Measurements from ENCODE around the gene CUL1.
A peak's percentile ranks its signal among the peaks of the same experiment; 100 is the strongest.
"Not testable (repeated sequence)": the region's sequence is repeated elsewhere in the genome, so short reads cannot be mapped to it uniquely, and the experiment has no call there.

Gene CUL1

DNA sequence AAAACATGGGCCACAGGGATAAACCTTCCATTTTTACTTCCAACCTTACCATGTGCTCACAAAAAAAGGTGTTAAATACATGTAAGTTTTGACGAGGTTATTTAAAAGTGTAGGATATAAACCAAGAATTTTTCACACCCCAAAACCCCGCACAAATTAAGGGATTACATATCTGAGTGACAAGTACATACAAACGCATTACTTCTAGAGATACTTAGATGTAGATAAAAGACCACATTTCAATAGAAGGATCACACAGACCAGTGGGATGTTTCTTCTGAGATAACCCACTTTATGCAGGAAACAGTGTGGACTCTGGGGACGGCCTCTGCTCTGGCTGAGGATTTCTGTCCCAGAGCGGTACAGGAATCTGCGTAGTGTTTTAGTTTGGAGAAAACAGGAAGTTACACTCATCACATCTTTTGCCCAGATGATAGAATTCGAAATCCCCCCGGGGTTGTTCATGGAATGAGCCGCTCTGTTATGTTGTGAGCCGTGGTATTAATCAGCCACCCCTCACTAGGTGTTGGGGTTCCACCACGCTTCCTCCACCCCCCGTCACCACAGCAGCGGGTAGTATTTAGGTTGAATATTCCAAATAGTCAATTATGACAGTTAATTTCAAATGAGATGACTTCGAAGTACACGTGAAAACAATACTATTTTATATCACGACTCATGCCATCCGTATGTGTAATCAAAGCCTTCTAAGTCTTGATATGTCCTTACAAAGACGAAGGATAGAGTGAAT lies 1.3 kb upstream of the CUL1 start:
- peak; percentile 81 for DNase-seq

DNA sequence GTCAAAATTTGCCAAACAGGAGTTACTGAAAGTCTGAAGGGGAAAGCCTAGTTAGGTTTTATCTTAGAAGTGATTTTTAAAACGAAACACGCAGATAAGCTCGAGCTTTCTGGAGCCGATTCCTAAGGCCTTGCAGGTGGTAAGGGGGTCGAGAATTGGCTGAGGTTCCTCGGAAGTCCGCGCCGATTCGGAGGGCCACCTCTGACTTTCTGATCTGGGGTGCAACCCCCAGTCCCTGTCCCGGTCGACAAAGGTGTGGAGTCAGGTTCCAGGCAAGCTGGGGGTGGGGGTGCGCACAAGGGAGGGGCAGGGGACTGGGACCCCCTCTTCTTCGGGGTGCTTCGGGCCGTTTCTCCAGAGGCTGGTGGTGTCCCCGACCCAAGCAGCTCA lies 701 bp upstream of the CUL1 start:
- no peak for DNase-seq

DNA sequence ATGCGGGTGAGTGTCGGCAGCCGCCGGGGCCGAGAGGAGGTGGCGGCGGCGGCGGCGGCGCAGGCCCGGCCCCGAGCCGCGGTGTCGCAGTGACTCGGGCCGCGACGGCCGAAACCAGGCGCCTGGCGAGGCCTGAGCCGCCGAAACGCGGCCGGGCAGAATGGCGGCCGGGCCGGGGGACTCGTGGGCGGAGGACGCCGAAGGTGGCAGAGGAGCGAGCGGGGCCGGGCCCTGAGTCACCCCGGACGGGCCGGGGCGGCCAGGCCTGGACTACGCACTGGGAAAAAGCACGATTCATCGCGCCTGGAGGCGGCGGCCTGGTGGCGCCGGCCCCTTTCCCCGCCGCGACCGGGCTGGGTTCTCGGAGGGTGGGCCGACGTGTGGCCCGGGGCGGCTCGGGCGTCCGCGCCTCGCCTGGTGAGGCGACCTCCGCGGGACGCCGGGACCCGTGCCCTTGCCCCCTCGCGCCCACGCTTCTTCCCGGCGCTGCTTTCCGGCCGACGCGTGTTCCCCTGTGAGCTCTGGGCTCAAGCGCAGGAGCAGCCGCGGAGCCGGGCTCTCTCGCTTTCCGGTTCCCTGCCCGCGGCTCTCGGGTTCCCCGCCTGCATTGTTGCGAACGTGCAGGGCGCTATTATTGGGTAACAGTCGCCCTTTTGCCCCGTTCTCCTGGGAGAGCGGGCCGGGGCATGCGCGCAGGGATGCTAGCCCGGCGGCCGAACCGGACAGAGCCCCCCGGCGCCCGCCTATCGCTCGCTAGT lies 500 bp downstream of the CUL1 start:
- DNase-seq, result peak; percentile 84

DNA sequence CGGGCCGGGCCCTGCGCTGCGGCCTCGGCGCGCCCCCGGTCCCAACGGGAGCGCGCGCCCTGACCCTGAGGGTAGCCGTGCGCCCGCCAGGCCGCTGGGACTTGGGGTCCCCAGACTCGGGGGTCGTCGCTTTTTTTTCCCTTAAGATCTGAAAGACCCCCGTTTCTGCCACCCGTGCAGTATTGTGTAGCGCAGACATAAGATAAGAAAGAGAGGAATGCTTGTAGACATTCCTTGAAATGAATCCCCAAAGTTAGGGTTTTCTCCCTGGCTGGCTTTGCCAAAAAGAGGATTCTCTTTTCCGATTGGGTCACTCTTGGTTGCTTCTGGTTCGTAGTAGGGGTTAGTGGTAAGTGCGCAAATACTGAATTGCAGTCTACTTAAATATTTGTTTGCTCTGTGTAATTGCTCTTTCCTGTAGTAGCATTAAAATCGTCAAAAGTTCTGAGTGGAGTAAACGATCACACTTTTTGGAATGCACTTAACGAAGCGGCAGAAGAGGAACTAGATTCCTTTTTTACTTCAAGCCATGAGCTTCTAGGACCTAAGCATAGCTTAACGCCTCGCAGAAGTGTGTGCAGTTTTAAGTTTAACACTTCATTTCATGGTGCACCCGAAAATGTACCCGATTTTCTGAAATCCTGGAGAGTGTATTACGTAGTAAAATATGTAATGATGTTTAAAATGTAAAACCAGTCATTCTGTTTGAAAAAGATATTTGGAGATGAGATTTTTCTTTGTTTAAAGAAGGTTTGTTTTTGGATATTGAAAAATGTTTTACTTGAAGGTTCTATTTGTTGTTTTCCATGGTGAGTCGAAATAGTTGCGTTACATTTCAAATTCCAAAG lies 1.3 kb downstream of the CUL1 start:
- DNase-seq, result no peak

DNA sequence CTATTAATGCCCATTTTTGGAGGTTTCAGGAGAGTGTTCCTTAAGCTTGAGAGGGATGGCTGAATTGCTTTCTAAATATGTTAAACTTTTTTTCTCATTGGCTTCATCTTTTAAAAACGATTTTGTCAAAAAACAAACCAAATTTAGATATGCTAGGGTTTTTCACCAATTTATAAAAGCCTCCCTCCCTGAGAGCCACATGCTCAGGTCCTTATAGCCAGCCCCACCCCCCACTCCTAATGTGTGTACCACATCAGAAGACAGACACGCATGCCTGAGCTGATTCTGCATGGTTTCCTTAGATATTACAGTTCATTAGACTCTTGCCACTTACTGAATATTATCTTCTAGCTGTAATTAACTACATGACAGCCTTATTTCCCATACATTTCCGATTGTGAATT lies 2.0 kb downstream of the CUL1 start:
- DNase-seq, result peak; percentile 74

DNA sequence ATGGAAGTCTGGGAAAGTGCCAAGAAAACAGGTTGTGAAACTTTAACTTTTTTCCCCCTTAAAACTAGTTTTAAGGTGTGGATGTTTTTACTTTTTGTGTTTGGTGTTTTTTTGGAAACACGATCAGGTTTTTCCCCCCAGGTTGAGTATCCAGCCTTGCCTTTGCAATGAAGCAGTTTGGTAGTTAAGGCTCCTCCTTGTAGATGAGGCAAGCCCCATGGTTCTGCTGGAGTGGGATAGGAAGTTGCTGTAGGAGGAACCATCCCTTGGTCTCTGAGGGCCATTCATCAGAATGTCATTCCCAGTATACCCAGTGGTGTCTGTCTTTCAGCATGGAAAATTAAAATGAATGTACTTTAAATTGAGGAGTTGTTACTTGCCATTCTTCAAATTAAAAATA lies 2.7 kb downstream of the CUL1 start:
- no peak for DNase-seq

DNA sequence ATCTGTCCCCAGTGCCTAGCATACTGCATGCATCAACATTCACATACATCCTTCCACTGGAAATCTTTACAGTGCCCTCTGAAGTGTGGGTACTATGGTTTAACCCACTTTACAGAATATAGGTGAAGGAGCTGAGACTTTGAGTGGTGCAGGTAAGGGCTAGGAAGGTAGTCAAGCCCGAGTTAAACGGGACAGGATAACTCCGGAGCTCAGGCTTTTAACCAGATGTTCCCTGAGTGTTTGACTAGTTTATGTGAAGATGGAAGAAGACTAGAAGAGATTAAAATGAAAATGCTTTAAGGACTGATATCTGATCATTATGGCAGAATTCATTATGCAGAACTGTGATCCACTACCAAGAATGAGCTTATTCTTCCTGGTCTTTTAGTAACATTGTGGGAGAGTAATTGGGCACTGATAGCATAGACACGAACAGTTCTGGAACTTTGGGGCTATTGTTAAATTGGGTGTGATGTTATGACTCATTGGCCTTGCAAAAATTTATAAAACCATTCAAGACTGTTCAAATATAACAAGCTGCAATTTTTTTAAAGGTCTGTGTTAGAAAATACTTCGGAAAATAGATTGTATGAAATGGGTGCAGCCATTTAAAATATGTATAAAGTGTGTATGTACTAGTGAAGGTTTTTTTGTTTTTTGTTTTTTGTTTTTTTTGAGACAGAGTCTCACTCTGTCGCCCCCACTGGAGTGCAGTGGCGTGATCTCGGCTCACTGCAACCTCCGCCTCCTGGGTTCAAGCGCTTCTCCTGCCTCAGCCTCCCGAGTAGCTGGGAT lies 4.4 kb downstream of the CUL1 start:
- no peak for DNase-seq

DNA sequence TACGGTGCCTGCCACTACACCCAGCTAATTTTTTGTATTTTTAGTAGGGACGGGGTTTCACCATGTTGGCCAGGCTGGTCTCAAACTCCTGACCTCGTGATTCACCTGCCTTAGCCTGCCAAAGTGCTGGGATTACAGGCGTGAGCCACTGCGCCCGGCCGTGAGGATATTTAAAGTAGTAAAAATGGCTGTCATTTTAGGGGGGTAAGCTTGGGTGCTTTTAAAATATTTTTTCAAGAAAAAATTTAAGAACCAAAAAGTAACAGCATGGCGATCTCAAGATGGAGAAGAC lies 4.9 kb downstream of the CUL1 start:
- not testable (repeated sequence) for DNase-seq

DNA sequence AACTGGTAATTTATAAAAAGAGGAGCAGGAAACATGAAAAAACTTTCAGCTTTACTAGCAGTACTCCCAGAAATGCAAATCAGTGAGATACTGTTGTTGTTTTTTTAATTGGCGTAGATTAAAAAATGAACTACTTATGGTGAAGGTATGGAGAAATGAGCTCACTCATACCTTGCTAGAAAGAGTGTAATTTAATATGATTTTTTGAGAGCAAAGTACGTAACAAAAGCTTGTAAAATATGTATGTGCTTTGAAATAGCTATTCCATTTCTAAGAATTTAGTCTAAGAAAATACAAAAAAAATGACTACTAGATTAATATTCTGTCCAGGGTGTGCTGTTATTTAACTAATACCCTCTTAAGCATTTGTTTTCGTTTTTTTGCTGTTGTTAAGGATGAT lies 5.5 kb downstream of the CUL1 start:
- DNase-seq, result no peak

DNA sequence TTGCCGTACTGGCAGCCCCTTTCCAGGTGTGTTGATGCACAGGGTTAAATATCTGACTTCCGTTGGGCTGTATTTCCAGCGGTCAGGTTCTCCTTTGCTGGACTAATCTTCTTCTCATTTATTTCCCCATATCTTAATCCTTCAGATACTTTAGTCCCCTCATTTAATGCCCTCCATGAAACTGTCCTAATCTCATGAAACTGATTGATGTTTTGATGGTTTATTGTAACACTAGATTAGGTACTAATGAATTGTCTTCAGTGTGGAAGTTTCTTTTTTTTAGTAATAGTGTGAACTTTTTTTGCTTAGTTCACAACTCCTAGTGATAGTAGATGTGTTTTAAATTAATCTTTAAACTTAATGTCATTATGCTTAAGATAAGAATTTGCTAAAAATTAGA lies 6.3 kb downstream of the CUL1 start:
- no peak for DNase-seq

DNA sequence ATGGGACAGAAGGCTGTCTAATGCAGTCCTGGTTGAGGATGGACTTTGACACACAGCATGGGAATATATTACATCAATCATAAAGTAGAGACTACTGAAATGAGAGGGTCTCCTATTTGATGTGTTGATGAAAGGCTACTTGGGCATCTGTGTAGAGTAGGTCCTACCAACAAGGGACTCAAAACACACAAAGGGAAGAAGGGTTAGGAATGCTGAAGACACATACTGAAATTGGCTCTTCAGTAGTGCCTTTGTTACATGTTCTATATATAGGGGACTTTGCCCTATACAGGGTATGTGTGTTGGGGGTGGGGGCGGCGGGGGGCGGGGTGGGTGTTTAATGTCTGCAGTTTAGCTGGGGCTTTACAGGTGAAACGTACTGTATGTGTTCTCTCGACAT lies 7.7 kb downstream of the CUL1 start:
- DNase-seq, result no peak

DNA sequence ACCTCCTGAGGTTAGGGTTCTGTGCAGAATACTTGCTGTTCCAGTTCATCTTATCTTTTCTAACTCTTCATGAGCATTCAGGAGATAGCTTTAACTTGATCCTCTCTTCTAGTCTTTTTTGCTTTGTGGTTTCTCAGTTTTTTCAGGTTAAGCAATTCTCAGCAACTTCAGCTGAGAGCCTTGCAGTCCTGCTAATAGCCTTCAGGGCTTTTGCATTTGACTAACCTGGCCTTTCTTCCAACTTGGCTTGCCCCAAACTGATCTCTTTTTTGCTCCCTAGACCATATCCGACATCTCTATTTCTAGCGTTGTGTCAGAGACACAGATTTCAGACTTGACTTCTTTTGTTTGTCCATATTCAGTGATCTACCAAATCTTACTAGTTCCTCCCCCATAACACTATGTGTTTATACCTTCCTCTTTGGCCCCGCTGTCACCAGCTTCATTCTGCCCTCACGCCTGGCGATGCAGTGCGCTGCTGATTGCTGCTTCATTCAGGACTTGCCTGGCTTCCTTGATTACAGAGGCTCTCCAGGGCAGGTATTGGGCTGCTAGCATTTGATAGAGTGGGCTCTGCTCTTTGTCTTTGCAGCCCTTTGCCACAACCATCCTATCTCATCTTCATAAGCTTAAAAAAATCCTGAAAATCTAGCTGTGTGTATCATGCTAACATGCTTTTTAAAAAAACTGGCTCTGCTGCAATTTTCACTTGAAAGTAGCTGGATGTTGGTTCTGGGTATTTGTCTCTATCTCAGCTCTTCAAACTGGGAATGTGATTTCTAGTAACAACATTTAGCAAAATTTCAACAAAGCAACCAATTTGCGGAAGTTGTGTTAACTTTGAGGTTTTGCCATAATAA lies 9.6 kb downstream of the CUL1 start:
- DNase-seq, result no peak

DNA sequence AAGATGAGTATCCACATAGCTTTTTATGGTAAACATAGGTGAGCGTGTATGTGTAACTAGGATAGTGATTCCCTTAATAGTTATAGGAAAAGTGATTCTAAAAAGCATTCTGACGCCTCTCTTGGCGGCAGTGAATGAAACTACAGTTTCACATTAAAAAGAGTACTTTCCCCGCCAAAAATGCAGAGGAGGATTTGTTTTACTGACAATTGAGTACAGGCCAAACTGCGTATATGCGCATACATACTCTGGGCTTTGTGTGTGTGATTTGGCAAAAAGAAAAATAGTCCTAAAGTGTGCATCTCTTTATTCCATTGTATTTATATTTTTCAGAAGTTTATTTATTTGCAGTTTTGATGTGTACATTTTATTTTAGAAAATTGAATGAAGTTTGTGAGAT lies 10.3 kb downstream of the CUL1 start:
- no peak for DNase-seq

DNA sequence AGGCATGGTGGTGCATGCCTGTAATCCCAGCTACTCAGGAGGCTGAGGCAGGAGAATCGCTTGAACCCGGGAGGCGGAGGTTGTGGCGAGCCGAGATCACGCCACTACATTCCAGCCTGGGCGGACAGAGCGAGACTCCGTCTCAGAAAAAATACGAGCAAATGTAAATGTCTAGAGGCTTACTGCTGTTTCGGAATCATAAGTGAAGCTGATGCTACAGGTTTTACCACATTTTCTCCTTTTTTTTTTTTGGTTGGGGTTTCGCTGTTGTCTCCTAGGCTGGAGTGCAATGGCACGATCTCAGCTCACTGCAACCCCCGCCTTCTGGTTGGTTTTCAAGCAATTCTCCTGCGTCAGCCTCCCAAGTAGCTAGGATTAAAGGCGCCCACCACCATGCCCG lies 11.7 kb downstream of the CUL1 start:
- not testable (repeated sequence) for DNase-seq

DNA sequence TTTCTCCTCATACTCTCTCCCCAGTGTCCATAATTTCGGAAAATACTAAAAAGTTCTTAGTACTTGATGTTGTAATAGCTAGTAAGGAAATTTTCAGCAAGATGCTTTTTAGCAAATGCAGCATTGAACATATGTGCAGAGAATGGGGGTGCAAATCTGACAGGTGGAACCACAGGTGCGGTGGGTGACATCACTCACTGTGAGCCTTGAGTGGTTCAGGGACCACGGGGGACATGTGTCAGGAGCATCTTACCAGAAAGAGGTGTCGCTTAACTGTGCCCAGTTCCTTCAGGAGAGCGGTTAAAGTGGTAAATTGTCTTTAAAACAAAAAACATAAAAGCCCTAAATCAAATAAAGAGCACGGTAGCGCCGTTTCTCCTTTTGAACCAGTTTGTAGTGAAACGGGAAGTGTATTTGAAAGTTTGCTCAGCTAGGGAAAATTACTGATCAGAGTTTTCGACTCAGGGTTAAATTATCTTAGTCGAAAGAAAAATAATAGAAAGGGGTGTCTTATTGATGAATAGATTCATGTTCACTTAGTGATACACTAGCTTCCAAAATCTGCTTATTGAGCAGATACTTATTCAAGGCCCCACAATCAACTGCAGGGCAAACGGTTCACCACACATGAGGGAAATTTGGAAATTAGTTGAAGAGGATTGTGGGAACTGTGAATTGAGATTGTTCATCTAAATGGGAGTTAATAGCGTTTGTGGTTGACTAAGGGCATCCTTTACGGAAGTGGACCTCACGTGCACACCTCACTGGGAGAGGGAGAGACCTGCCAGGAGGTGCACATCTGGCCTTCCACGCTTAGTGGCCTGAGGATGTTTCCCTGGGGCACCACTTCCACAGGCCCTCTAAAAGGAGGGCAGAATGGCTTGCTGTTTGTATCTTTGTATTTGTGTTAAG lies 12.7 kb downstream of the CUL1 start:
- no peak for DNase-seq

DNA sequence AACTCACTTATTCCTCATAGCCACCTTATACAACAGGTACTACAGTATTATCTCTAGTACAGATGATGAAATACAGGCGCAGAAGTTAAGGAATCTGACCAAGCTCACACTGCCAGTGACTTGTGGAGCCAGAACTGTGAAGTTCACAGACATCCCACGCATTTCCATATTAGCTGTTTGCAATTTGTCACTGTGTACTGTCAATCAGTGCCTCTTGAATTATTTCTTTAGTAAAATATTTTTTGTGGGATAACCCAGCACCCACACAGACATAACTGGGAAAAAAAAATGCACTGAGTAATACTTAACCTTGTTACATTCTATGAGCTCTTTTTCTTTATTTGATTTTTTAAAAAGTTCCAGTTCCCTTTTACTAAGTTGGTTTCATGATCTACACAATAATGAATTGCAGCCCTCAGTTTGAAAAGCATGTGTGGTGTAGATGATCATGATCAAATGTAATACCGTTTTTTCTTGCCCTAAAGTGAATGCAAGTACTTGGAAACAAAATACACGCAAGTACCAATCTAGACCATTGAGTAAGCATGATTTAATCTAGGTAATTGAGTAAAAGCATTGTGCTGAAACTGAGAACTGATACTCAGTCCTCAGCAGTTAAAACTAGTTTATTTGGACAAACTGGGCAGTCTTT lies 14.1 kb downstream of the CUL1 start:
- DNase-seq, result no peak

DNA sequence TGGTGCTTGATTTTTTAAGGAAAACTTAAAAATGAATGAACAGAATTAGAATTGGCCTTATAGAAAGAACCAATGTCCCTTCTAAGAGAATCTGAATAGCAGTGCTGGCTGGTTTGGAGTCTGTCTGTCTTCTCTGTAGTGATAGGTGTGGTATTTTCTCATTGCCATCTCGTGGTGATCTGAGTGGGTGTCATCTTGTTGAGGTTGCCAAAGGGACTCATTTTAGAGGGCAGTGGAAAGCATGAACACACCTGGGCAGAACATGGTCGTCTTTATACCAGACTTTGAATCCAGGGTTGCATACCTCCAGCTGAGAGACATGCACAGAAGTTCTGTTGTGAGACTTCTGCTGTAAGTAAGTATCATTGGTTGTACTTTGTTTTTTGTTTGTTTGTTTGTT lies 15.8 kb downstream of the CUL1 start:
- DNase-seq, result no peak

DNA sequence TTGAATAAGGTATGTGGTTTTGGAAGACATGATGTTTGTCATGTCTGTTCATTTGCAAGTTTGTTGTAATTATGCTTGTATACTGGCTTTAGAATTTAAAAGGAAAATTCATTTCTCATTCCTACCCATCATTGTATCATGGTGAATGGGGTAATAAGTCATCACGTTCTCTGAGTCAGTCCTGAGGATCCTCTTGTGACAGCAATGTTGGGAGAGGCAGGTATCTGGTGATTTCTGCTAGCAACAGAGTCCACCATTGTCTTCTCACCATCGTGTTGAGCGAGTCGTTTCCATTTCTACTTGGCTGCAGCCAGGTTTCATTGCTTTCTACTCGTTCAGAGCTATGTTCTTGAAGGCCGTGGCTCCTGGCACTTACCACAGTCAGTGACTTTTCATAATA lies 16.3 kb downstream of the CUL1 start:
- no peak for DNase-seq

DNA sequence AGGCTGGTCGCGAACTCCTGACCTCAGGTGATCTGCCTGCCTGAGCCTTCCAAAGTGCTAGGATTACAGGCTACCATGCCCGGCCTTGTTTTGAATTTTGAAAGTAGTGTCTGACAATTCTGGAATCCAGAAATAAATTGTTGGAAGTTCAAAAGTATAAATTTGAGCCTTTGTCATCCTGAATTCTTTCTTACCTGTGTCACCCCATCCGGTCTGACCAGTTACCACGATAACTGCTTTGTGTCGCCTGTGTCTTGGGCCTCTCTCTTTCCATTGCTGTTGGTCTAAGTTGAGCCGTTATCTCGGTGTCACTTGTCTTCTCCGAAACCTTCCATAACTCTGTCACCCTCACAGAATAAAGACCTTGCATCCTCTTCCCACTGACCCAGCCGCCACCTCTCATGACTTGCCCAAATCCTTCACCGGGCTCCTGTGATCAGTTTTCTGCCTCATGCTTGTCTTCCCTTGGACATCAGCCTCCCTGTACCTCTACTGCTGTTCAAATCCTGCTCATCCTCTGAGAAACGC lies 18.6 kb downstream of the CUL1 start:
- no peak for DNase-seq

DNA sequence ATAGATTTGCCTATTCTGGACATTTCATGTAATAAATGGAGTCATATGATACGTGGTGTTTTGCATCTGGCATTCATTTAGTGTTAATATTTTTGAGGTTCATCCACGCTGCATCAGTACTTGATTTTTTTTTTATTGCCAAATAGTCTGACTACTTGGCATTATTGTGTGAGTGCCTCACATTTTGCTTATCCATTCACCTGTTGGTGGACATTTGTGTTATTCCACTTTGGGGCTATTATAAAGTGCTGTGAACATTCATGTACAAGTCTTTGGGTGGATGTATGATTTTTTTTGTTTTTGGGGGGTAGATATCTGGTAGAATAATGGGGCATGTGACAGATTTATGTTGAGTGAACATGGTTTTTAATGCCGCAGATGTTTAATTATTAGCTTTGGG lies 19.7 kb downstream of the CUL1 start:
- no peak for DNase-seq
